CMK (cell line): ENCODE data around the gene BTNL8.

Source experiments
- DNase-seq: peaks from one replicate; pipeline ENCODE4 v3.0.0-alpha.2; 2010; ENCODE audit warnings: low read depth

Gene BTNL8

DNA sequence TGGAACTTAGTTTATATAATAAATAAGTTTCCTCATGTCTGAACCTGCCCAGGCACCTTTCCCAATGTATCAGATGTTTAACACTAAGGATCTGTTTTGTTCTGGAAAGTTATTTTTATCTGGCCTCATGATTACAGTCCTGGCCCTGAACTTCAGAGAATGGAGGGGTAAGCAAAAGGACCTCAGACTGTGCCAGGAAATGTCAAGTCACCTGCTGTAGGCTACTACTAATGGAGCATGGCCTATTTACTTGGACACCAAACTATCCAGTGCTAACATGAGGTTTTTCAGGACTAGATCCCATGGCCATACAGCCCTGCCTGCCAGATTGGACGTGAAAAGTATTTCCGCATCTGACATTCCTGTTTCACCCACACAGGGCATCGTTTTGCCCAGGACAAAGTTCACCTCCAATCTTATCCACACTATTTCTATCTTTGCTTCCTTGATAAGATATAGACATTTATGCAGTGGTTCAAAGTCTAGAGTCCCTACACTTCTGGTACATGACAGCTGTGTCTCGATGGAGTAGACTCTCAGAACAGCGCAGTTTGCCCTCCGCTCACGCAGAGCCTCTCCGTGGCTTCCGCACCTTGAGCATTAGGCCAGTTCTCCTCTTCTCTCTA, at the start of gene BTNL8:
Gene BTNL8, plus strand, starts transcription at position 539 of the 626 bp plus-strand sequence. CDS start 152 bp downstream, outside the sequence.
- DNase-seq = no peak

- no peak for DNase-seq
Observed at GRCh38 chr5:180849827-180850226, 49.1 kb upstream of the BTNL8 start.

- DNase-seq = no peak
Observed at GRCh38 chr5:180850434-180851078, 48.4 kb upstream of the BTNL8 start.

GRCh38 chr5:180852495-180852894, 46.5 kb upstream of the BTNL8 start:
- no peak for DNase-seq

- no peak for DNase-seq
Observed at GRCh38 chr5:180853121-180853847, 45.7 kb upstream of the BTNL8 start.

- no peak for DNase-seq
Observed at GRCh38 chr5:180853848-180854176, 45.1 kb upstream of the BTNL8 start.

DNA sequence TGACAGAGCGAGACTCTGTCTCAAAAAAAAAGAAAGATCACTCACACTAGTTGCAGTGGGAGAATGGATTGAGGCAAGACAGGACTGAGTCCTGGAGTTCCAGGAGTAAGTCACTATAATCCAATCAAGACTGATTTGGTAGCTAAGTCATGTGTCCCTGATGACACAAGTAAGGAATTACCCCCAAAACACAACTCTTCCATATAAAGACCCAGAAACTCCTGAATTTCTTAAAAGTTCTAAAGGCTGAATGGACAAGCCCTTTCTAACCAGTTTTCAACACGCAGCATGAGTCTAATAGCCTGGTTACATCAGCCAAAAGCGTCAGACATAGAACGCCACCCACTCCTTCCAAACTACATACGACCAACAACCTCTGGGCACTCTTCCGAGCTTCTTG, 40.4 kb upstream of the BTNL8 start:
- DNase-seq = no peak

DNA sequence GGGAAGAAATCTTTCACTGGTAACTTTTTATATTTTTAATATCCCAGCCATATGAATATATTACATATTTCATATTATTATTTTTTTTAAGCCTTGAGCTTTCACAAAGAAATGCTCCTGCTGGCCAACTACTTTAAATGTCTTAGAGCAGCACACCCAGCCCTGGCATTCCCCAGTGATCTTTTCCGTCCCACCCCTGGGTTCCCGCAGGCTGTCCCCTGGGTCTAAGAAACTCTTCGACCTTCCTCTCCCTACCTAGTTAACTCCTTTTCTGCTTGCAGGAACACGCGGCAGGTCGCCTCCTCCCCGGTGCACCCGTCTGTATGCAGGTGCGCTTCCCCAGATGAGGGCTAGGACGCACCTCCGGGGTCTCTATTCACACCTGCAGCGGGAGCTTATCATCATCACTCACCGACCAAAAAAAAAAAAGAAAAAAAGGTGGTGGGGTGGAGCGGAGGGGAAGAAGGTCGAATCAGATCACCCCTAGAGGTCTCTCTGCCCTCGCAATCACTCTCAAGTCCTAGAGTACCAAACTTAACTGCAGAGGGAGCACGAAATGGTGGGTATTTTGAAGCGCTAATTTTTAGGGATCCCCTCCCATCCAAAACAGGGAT, 38.6 kb upstream of the BTNL8 start:
- DNase-seq = peak; percentile 59

GRCh38 chr5:180860887-180861822, 37.8 kb upstream of the BTNL8 start, which contains the start of gene ZFP62:
ZFP62 (minus strand) TSS chr5:180861276; CDS start chr5:180861219, 57 bp downstream.
- peak; percentile 71 for DNase-seq

DNA sequence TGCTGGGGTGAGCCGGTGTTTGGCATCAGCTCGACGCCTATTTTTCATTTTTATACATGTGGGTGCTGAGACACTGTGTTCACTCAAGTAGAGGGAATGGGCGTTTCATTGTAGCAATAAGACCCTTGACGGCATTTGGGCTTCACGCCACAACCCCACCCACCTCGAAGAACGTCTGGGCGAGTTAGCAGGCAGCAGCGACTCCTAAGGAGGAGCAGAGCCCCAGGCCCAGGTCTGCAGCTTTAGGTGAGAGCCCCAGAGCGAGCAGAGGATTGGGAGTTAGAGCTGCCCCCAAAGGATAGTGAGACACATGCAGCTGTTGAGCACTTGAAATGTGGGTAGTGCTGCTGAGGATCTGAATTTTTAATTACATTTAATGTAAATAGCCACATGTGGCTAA, 36.3 kb upstream of the BTNL8 start:
- no peak for DNase-seq

- DNase-seq = no peak
Observed at GRCh38 chr5:180865981-180866695, 32.8 kb upstream of the BTNL8 start.

DNA sequence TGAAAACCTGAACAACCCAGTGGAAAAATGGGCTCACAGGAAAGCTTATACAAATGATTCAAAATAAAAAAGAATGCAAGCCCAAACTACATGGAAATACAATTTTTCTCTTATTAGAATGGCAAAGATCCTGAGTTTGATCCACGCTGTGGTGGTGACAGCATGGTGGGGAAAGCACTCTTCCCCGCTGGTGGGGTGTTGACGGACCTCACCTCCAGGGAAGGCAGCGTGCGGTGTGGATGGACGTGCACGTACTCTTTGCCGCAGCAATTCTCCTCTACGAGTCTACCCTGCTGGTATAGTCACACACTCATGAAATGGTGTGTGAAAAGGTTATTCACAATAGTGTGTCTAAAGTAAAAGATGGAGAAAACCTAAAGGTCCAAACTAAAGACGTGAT, 32.0 kb upstream of the BTNL8 start:
- no peak for DNase-seq

GRCh38 chr5:180868960-180869359, 30.0 kb upstream of the BTNL8 start:
- DNase-seq = peak; percentile 45

DNA sequence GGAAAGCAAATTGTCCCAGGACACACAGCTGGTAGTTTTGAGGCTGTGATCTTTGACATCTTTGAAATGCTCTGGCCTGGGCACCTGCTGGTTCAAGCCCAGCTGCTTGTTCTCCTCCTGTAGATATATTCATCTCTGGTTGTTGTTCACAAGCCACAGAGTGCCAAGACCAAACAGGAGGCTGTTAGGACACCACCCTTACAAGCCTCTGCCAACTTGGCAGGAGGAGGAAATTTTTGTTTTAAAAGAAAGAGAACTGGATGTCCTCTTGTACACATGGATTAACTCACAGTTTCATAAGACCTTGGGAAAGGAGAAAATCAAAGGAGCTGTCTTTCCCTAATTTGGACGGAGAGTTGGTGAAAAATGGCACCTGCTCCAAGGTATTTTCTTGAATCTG, 29.4 kb upstream of the BTNL8 start:
- DNase-seq = no peak

DNA sequence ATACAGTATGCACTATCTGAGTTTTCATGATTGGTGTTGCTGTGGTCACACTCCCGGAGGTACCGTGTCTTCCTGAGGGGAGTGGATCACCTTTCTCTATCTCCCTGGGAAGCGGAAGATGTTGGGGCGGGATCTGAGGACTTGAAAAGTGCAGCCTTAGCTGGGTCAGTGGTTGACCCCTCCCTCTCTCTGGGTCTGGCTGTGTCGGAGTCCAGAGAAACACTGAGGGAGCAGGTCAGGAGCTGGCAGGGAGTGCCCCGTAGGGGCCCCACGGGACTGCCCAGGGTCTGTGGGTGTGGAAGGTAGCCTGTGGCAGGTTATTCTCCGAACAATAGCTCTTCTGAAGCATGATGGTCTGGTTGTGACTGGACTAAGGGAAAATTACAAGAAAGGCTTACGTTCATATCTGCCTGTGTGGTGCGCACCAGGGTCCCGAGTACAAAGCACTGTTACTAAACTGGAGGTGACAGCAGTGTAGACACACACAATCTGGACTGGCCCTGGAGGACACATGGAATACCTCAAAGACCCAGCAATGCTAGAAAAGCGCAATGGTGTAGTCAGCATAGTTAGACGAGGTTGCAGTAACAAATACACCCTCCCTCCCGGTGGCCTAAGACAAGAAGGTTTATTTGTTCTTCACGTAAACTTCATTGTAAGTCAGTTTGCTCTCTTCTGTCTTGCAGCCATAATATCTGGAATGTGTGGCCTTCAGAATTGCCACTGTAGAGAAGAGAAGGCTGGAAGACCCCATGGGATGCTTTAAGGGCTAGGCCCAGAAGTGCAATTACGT, 28.5 kb upstream of the BTNL8 start:
- DNase-seq = no peak

GRCh38 chr5:180872419-180872818, 26.5 kb upstream of the BTNL8 start:
- no peak for DNase-seq

DNA sequence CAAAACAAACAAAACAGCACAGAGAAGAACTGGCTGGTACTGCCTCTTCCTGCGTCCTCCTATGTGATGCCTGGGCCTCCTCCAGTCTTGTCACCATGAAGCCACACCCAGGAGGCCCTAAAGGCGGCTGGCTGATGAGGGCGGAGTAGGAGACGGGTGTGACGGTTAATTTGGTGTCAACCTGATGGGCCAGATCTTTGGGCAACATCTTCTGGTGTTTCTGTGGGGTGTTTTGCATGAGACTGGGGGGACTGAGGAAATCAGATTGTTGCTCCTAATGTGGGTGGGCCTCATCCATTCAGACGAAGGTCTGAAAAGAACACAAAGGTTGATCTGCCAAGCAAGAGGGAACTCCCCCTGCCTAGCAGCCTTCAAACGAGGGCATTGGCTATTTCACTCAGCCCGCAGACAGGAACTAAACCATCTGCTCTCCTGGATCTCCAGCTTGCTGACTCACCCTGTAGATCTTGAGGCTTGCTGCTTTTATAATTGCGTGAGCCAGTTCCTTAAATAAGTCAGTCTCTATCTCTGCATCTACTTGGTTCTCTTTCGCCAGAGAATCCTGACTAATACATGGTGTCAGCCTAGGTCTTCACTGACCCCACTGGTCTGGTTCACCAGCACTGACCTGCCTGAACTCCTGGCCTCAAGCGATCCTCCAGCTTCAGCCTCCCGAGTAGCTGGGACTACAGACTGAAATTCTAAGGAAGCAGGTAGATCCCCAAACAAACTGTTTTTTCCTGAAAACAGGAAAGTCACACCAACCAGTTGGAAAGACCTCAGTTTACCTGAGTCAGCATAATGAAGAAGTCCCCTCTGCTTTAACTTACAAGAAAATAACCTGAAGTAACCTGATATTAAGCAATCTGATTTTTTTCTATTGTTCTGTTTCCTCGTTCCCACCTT, 25.1 kb upstream of the BTNL8 start:
- DNase-seq = peak; percentile 73

- no peak for DNase-seq
Observed at GRCh38 chr5:180874804-180875582, 24.0 kb upstream of the BTNL8 start.
